GM23338 (cell line): ENCODE measurements around the gene ZGPAT. TPM values are rescaled to one million over a fixed set of nuclear protein-coding genes. Genes with fewer than 3 reads are reported as not detected.

Experiments
- ATAC-seq: fragments of 200-7000 bp; cut with Tn5 transposase; 3 replicates; pipeline ENCODE4 v1.9.1; 2020
- DNase-seq: peaks from one replicate; pipeline ENCODE4 v3.0.0-alpha.2; 2015; ENCODE audit warnings: low spot score
- H2AFZ ChIP-seq: fragments of 200-600 bp; sonication (generic); 2 replicates; pipeline ENCODE4 v1.8.0; 2016; ENCODE audit warnings: antibody characterized with exemption, mild to moderate bottlenecking, moderate library complexity
- H3F3A ChIP-seq: fragments of 200-600 bp; sonication (generic); replicated peaks from 2 replicates; pipeline ENCODE4 v1.8.0; 2017; ENCODE audit warnings: antibody characterized with exemption, mixed run types, low read depth
- H3K27ac ChIP-seq: fragments of 200-600 bp; sonication (generic); 2 replicates; pipeline ENCODE4 v1.6.1; 2016; ENCODE audit warnings: low read depth
- H3K27me3 ChIP-seq: fragments of 200-600 bp; sonication (generic); 2 replicates; pipeline ENCODE4 v1.8.0; 2016; ENCODE audit warnings: mild to moderate bottlenecking, mixed run types, moderate library complexity; ENCODE audit not compliant: insufficient read depth
- H3K36me3 ChIP-seq: fragments of 200-600 bp; sonication (generic); 2 replicates; pipeline ENCODE4 v1.8.0; 2016; ENCODE audit warnings: mild to moderate bottlenecking; ENCODE audit not compliant: insufficient read depth
- H3K4me1 ChIP-seq: fragments of 200-600 bp; sonication (generic); 2 replicates; pipeline ENCODE4 v1.8.0; 2016; ENCODE audit warnings: mild to moderate bottlenecking, moderate library complexity; ENCODE audit not compliant: insufficient read depth
- H3K4me2 ChIP-seq: fragments of 200-600 bp; sonication (generic); 2 replicates; pipeline ENCODE4 v1.7.1; 2017; ENCODE audit warnings: mixed run types
- H3K4me3 ChIP-seq: fragments of 200-600 bp; sonication (generic); 2 replicates; pipeline ENCODE4 v1.6.1; 2016; ENCODE audit warnings: mixed run types
- H3K79me2 ChIP-seq: fragments of 200-600 bp; sonication (generic); replicated peaks from 2 replicates; pipeline ENCODE4 v1.8.0; 2017; ENCODE audit warnings: mild to moderate bottlenecking; ENCODE audit not compliant: insufficient read depth
- H3K9me2 ChIP-seq: fragments of 200-600 bp; sonication (generic); 2 replicates; pipeline ENCODE4 v1.8.0; 2017; ENCODE audit not compliant: insufficient read depth
- H4K20me1 ChIP-seq: fragments of 200-600 bp; sonication (generic); replicated peaks from 2 replicates; pipeline ENCODE4 v1.8.0; 2017; ENCODE audit warnings: mild to moderate bottlenecking; ENCODE audit not compliant: insufficient read depth
- H3K27ac Mint-ChIP-seq: 2 replicates; pipeline ENCODE4 v1.8.0; 2020; ENCODE audit warnings: inconsistent platforms, mild to moderate bottlenecking, moderate library complexity, mixed read lengths
- H3K27me3 Mint-ChIP-seq: 3 replicates; pipeline ENCODE4 v1.8.0; 2022; ENCODE audit warnings: low read depth, mild to moderate bottlenecking, moderate library complexity, mixed read lengths, inconsistent platforms; ENCODE audit not compliant: insufficient read depth, poor library complexity
- H3K36me3 Mint-ChIP-seq: 3 replicates; pipeline ENCODE4 v1.8.0; 2021; ENCODE audit warnings: low read depth, mild to moderate bottlenecking, inconsistent platforms, moderate library complexity, mixed read lengths
- H3K4me1 Mint-ChIP-seq: 3 replicates; pipeline ENCODE4 v1.8.0; 2020; ENCODE audit warnings: mild to moderate bottlenecking, inconsistent platforms, mixed read lengths
- H3K4me3 Mint-ChIP-seq: 3 replicates; pipeline ENCODE4 v1.8.0; 2021; ENCODE audit warnings: moderate library complexity, mild to moderate bottlenecking, inconsistent platforms, mixed read lengths
- H3K9me3 Mint-ChIP-seq: 3 replicates; pipeline ENCODE4 v1.8.0; 2020; ENCODE audit warnings: moderate library complexity, mild to moderate bottlenecking, inconsistent platforms, mixed read lengths
- CREB1 ChIP-seq: fragments of 250-450 bp; sonication (Bioruptor Pico); IDR thresholded peaks from 2 replicates; pipeline ENCODE4 v1.5.0; 2020; ENCODE audit warnings: low read depth, mild to moderate bottlenecking, moderate library complexity
- CTCF ChIP-seq, 2 experiments: fragments of 200-600 bp in 1 of 2; sonication (generic) in 1 of 2; conservative IDR thresholded peaks; 2 replicates each; pipeline versions ENCODE4 v1.5.1 to v1.6.1; 2016 to 2017; ENCODE audit warnings: antibody characterized with exemption in 2 of 2, low read depth in 2 of 2, mild to moderate bottlenecking in 2 of 2, moderate library complexity in 1 of 2
- ETS1 ChIP-seq: IDR thresholded peaks from 2 replicates; pipeline ENCODE4 v1.6.1; 2016; ENCODE audit warnings: antibody characterized with exemption
- EZH2phosphoT487 ChIP-seq: fragments of 200-600 bp; sonication (generic); IDR thresholded peaks from one replicate; pipeline ENCODE4 v1.8.1; 2018; ENCODE audit warnings: antibody characterized with exemption; ENCODE audit not compliant: unreplicated experiment
- JUNB ChIP-seq: IDR thresholded peaks from one replicate; pipeline ENCODE4 v1.6.1; 2016; ENCODE audit warnings: antibody characterized with exemption; ENCODE audit not compliant: unreplicated experiment
- NANOG ChIP-seq: IDR thresholded peaks from 2 replicates; pipeline ENCODE4 v1.6.1; 2016; ENCODE audit warnings: antibody characterized with exemption, borderline replicate concordance
- POLR2AphosphoS5 ChIP-seq: IDR thresholded peaks from 2 replicates; pipeline ENCODE4 v1.6.1; 2016; ENCODE audit warnings: antibody characterized with exemption, low read depth
- STAT1 ChIP-seq: IDR thresholded peaks from one replicate; pipeline ENCODE4 v1.6.1; 2016; ENCODE audit warnings: antibody characterized with exemption; ENCODE audit not compliant: unreplicated experiment
- ZNF114 ChIP-seq: fragments of 250-450 bp; sonication (Bioruptor Pico); IDR thresholded peaks from 2 replicates; pipeline ENCODE4 v1.5.0; 2020; ENCODE audit warnings: mild to moderate bottlenecking, moderate library complexity
- ZNF331 ChIP-seq: fragments of 250-450 bp; sonication (Bioruptor Pico); IDR thresholded peaks from 2 replicates; pipeline ENCODE4 v1.5.0; 2020; ENCODE audit warnings: low read depth, mild to moderate bottlenecking, moderate library complexity
- ZNF462 ChIP-seq: fragments of 250-450 bp; sonication (Bioruptor Pico); IDR thresholded peaks from 2 replicates; pipeline ENCODE4 v1.5.0; 2020; ENCODE audit warnings: mild to moderate bottlenecking, moderate library complexity
- polyA plus RNA-seq: library from polyadenylated mRNA; unstranded; fragments of >200 nt; fragmentation: Nextera tagmentation; extraction: Ambion mirVana; gene quantifications from 2 replicates; pipeline ENCODE4 v1.2.1, GENCODE V29; 2016
- total RNA-seq: library from RNA; depleted of rRNA; stranded (reverse); fragments of >200 nt; shearing (Covaris generic); gene quantifications from 2 replicates; pipeline ENCODE4 v1.2.3, GENCODE V29; 2014

Gene ZGPAT
- total and polyA plus RNA-seq, 2 experiments from 2014 or later: 25.0 to 39.2 TPM

- Histone ChIP-seq H3K27ac (no peak overlapping the region), H3K4me1 (no peaks in the 10 kb centered on the region), H3K27me3 (no peaks in the 10 kb centered on the region), H3K36me3 (no peaks in the 10 kb centered on the region), H3F3A (0 out of 2 replicates have a peak, but pooled peaks cover 10% of the 10 kb centered on the region), H4K20me1 (no peaks in the 10 kb centered on the region; the same call in 1 of the 2 replicates), H3K9me2 (no peaks in the 10 kb centered on the region), H3K4me2 (no peak overlapping the region), H3K4me3 (no peak overlapping the region), H3K79me2 (0 out of 2 replicates have a peak, but pooled peaks cover 8% of the 10 kb centered on the region), H2AFZ (no peak overlapping the region)
- ATAC-seq: no peak
- Mint-ChIP-seq H3K9me3 (no peaks in the 10 kb centered on the region), H3K4me3 (no peak overlapping the region), H3K4me1 (no peaks in the 10 kb centered on the region; the same call in 2 of the 3 replicates), H3K27me3 (peaks cover 9% of the 10 kb centered on the region), H3K36me3 (peaks cover 13% of the 10 kb centered on the region), H3K27ac (no peak overlapping the region)
- TF ChIP-seq JUNB (no peak), ZNF331 (CRISPR knock-in tag) (no peak), CREB1 (CRISPR knock-in tag) (no peak), ZNF462 (CRISPR knock-in tag) (no peak), STAT1 (no peak), ETS1 (no peak), ZNF114 (CRISPR knock-in tag) (no peak), NANOG (no peak), CTCF (conservative IDR thresholded peaks at IDR 0.05; ENCODE audit: low read depth in 2 of 2) (no peak), POLR2AphosphoS5 (no peak), EZH2phosphoT487 (no peak)
- DNase-seq: no peak
These were observed 61.0 kb downstream of the ZGPAT start for GRCh38 chr20:63768591-63769515.
